Breast epithelium (tissue), 4 donors: ENCODE data around the gene SPG7. TPM values are rescaled to one million over a fixed set of nuclear protein-coding genes. Genes with fewer than 3 reads are reported as not detected.

Source experiments
- DNase-seq, 2 donors: peaks; one replicate each; pipeline ENCODE4 v3.0.0-alpha.2; 2019; ENCODE audit warnings: low spot score in 2 of 2
- H3K27ac ChIP-seq, 2 donors: fragments of 200-600 bp; sonication (generic) in 1 of 2; one replicate each; pipeline ENCODE4 v1.5.1; 2016 to 2019; ENCODE audit warnings: mild to moderate bottlenecking in 1 of 2
- H3K27me3 ChIP-seq, 2 donors: fragments of 200-600 bp; sonication (generic) in 1 of 2; one replicate each; pipeline versions ENCODE4 v1.5.1 to v1.6.0; 2017 to 2019; ENCODE audit warnings: control low read depth in 1 of 2, mild to moderate bottlenecking in 1 of 2
- H3K36me3 ChIP-seq: fragments of 200-600 bp; one replicate; pipeline ENCODE4 v1.5.1; 2019
- H3K4me1 ChIP-seq, 2 donors: fragments of 200-600 bp; sonication (generic); one replicate each; pipeline ENCODE4 v1.5.1; 2016 to 2019; ENCODE audit warnings: control low read depth in 1 of 2
- H3K4me3 ChIP-seq, 3 donors: fragments of 200-600 bp; sonication (generic); 1 replicate in 2 of 3; 2 replicates in 1 of 3; pipeline ENCODE4 v1.5.1; 2016 to 2019; ENCODE audit warnings: mild to moderate bottlenecking in 3 of 3, moderate library complexity in 2 of 3
- H3K9me3 ChIP-seq, 2 donors: fragments of 200-600 bp; sonication (generic) in 1 of 2; one replicate each; pipeline ENCODE4 v1.5.1; 2016 to 2019; ENCODE audit warnings: control low read depth in 1 of 2
- POLR2A ChIP-seq: fragments of 450-650 bp; IDR thresholded peaks from one replicate; pipeline ENCODE4 v1.6.1; 2016; ENCODE audit warnings: antibody characterized with exemption, mild to moderate bottlenecking, moderate library complexity
- POLR2AphosphoS5 ChIP-seq, 3 donors: sonication (generic); formaldehyde crosslinking; IDR thresholded peaks; one replicate each; pipeline ENCODE4 v1.6.1; 2017; ENCODE audit warnings: antibody characterized with exemption in 3 of 3
- intact Hi-C: fragments of 100-400 bp; cut with DNase I; formaldehyde crosslinking; loops from one replicate; pipeline ENCODE4 v1.15.1; 2023; ENCODE audit warnings: low total_unique reads
- total RNA-seq, 3 donors: library from RNA; depleted of rRNA; stranded (reverse); fragments of >200 nt; gene quantifications; one replicate each; pipeline ENCODE4 v1.1.0, GENCODE V29; 2016
- TF ChIP-seq, protein P1 (sequence below), 3 donors: fragments of 450-650 bp; IDR thresholded peaks; one replicate each; pipeline ENCODE4 v1.5.1; 2016 to 2017; ENCODE audit warnings: antibody characterized with exemption in 3 of 3, mild to moderate bottlenecking in 3 of 3, moderate library complexity in 3 of 3

SPG7 gene
- total RNA-seq, 3 donors from 2014 or later, result 104 to 126 (median 118) TPM

GRCh38 chr16:89595330-89596060 lies 87.3 kb downstream of the SPG7 start:
- DNase-seq, result no peak
- no peaks in the 10 kb centered on the region for H3K27me3 ChIP-seq
- no peak overlapping the region for H3K27ac ChIP-seq
- TF ChIP-seq, protein P1, sequence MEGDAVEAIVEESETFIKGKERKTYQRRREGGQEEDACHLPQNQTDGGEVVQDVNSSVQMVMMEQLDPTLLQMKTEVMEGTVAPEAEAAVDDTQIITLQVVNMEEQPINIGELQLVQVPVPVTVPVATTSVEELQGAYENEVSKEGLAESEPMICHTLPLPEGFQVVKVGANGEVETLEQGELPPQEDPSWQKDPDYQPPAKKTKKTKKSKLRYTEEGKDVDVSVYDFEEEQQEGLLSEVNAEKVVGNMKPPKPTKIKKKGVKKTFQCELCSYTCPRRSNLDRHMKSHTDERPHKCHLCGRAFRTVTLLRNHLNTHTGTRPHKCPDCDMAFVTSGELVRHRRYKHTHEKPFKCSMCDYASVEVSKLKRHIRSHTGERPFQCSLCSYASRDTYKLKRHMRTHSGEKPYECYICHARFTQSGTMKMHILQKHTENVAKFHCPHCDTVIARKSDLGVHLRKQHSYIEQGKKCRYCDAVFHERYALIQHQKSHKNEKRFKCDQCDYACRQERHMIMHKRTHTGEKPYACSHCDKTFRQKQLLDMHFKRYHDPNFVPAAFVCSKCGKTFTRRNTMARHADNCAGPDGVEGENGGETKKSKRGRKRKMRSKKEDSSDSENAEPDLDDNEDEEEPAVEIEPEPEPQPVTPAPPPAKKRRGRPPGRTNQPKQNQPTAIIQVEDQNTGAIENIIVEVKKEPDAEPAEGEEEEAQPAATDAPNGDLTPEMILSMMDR (IDR thresholded peaks at IDR 0.05), result no peak
- TF ChIP-seq POLR2A (no peak), POLR2AphosphoS5 (IDR thresholded peaks at IDR 0.05) (no peak)
- H3K36me3 ChIP-seq, result no peaks in the 10 kb centered on the region
- no peak overlapping the region for H3K4me3 ChIP-seq
- no peaks in the 10 kb centered on the region for H3K9me3 ChIP-seq
- intact Hi-C loops, result no loop called here
- H3K4me1 ChIP-seq, result no peaks in the 10 kb centered on the region

GRCh38 chr16:89596061-89596689 lies 88.0 kb downstream of the SPG7 start:
- Histone ChIP-seq H3K9me3 (no peaks in the 10 kb centered on the region), H3K4me3 (no peak overlapping the region), H3K36me3 (no peaks in the 10 kb centered on the region), H3K27ac (no peak overlapping the region), H3K27me3 (no peaks in the 10 kb centered on the region), H3K4me1 (no peaks in the 10 kb centered on the region)
- TF ChIP-seq, protein P1 (IDR thresholded peaks at IDR 0.05), result no peak
- TF ChIP-seq POLR2A (no peak), POLR2AphosphoS5 (IDR thresholded peaks at IDR 0.05) (no peak)
- intact Hi-C loops, result no loop called here
- DNase-seq, result no peak

DNA sequence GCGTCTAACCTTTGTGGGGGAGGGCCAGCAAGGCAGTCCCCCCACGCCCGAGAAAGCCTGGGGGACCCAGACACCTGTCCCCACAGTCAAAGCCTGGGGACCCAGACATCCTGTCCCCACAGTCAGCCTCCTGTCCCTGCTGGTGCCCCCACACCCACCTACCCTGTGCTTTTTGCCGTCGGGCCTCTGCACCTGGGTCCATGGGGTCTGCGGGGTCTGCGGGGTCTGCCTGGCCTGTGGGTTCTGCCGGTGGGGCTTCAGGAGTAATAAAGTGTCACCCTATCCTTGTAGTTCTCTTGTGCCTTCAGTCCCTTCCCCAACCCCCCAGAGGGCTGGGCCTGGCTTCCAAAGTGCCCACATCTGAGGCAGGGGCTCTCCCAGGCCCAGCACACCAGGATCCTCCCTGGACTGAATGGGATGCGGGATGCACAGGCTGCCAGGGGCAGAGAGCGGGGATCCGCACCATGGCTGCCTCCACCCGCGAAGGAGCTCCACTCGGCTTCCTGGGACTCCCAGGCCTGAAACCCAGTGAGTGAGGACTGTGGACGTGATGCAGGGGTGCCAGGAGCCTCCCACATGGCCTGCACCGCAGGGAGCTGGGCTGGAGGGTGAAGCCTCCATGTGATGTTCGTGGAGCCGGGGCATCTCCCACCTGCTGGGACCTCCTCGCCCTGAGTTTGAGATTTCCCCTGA lies 88.9 kb downstream of the SPG7 start:
- Histone ChIP-seq H3K9me3 (no peaks in the 10 kb centered on the region), H3K4me3 (no peak overlapping the region), H3K4me1 (no peaks in the 10 kb centered on the region), H3K27ac (no peak overlapping the region), H3K36me3 (no peaks in the 10 kb centered on the region), H3K27me3 (no peaks in the 10 kb centered on the region)
- TF ChIP-seq POLR2AphosphoS5 (IDR thresholded peaks at IDR 0.05) (no peak), POLR2A (no peak)
- TF ChIP-seq, protein P1 (IDR thresholded peaks at IDR 0.05), result no peak
- intact Hi-C loops, result no loop called here
- DNase-seq, result no peak

DNA sequence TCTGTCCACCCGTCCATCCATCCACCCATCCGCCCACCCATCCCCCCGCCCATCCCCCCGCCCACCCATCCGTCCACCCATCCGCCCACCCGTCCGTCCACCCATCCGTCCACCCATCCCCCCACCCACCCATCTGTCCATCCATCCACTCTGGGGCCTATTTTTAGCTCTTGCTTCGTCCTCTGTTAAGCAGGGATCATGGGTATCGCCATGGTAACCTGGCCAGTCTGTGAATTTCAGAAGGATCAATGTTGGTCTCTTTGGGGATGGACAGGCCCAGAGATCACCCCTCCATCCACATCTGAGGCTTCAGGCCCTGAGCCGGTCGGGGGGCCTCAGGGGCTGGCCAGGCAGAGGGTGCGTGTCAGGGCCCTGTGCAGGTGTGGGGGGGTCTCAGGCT lies 90.0 kb downstream of the SPG7 start:
- DNase-seq, result no peak
- H3K36me3 ChIP-seq, result no peaks in the 10 kb centered on the region
- H3K4me1 ChIP-seq, result peaks cover 3 to 6% of the 10 kb centered on the region in 2 donors
- H3K27me3 ChIP-seq, result no peaks in the 10 kb centered on the region
- no peak overlapping the region for H3K27ac ChIP-seq
- no peak for TF ChIP-seq POLR2AphosphoS5 (IDR thresholded peaks at IDR 0.05)
- TF ChIP-seq, protein P1 (IDR thresholded peaks at IDR 0.05), result no peak
- no peak for TF ChIP-seq POLR2A
- no peaks in the 10 kb centered on the region for H3K9me3 ChIP-seq
- H3K4me3 ChIP-seq, result no peak overlapping the region
- intact Hi-C loops, result no loop called here

- no peaks in the 10 kb centered on the region for H3K36me3 ChIP-seq
- intact Hi-C loops, result no loop called here
- no peak overlapping the region for H3K27ac ChIP-seq
- TF ChIP-seq POLR2AphosphoS5 (IDR thresholded peaks at IDR 0.05), result no peak
- TF ChIP-seq, protein P1 (IDR thresholded peaks at IDR 0.05), result no peak
- TF ChIP-seq POLR2A, result no peak
- no peaks in the 10 kb centered on the region for H3K27me3 ChIP-seq
- DNase-seq, result no peak
- no peaks in the 10 kb centered on the region for H3K9me3 ChIP-seq
- peaks cover 3 to 6% of the 10 kb centered on the region in 2 donors for H3K4me1 ChIP-seq
- no peak overlapping the region for H3K4me3 ChIP-seq
Observed at GRCh38 chr16:89599451-89599858, 91.3 kb downstream of the SPG7 start.
